ENCODE results near the gene DPYD.

- TF ChIP-seq CTCF (conservative IDR thresholded peaks at IDR 0.05 in 1 of 2, IDR thresholded peaks at IDR 0.05 in 1 of 2; ENCODE audit: extremely low read depth in 1 of 2, insufficient read depth in 1 of 2, low read depth in 1 of 2, low read length in 2 of 2) (no peak), EZH2 (IDR thresholded peaks at IDR 0.05; ENCODE audit: borderline replicate concordance, low read length) (no peak)
Measured at GRCh38 chr1:97844552-97845089, 76.2 kb downstream of the DPYD start.

All from mammary epithelial cell (primary cell).